Measurements from ENCODE around the gene ZFYVE26.
A peak's percentile ranks its signal among the peaks of the same experiment; 100 is the strongest.
"Not testable (repeated sequence)": the region's sequence is repeated elsewhere in the genome, so short reads cannot be mapped to it uniquely, and the experiment has no call there.

Gene ZFYVE26

GRCh38 chr14:67705211-67705610 lies 111.2 kb downstream of the ZFYVE26 start:
- Histone ChIP-seq H3K79me2 (ENCODE audit: insufficient read depth, low read depth) (no peaks in the 10 kb centered on the region), H3K4me1 (ENCODE audit: low read depth, poor library complexity, severe bottlenecking) (no peaks in the 10 kb centered on the region), H3K4me2 (no peak overlapping the region), H3K27ac (no peak overlapping the region), H3K9ac (no peak overlapping the region), H3K4me3 (IDR thresholded peaks at IDR 0.05; ENCODE audit: insufficient read depth, low read depth, low read length) (no peak overlapping the region), H3K36me3 (ENCODE audit: insufficient read depth) (no peaks in the 10 kb centered on the region), H4K20me1 (ENCODE audit: insufficient read depth) (no peaks in the 10 kb centered on the region), H3K27me3 (ENCODE audit: insufficient read depth, low read depth) (no peaks in the 10 kb centered on the region), H2AFZ (ENCODE audit: low read depth) (no peak overlapping the region)
- TF ChIP-seq, protein P1, sequence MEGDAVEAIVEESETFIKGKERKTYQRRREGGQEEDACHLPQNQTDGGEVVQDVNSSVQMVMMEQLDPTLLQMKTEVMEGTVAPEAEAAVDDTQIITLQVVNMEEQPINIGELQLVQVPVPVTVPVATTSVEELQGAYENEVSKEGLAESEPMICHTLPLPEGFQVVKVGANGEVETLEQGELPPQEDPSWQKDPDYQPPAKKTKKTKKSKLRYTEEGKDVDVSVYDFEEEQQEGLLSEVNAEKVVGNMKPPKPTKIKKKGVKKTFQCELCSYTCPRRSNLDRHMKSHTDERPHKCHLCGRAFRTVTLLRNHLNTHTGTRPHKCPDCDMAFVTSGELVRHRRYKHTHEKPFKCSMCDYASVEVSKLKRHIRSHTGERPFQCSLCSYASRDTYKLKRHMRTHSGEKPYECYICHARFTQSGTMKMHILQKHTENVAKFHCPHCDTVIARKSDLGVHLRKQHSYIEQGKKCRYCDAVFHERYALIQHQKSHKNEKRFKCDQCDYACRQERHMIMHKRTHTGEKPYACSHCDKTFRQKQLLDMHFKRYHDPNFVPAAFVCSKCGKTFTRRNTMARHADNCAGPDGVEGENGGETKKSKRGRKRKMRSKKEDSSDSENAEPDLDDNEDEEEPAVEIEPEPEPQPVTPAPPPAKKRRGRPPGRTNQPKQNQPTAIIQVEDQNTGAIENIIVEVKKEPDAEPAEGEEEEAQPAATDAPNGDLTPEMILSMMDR (conservative IDR thresholded peaks at IDR 0.05; ENCODE audit: low read depth, low read length) = no peak

DNA sequence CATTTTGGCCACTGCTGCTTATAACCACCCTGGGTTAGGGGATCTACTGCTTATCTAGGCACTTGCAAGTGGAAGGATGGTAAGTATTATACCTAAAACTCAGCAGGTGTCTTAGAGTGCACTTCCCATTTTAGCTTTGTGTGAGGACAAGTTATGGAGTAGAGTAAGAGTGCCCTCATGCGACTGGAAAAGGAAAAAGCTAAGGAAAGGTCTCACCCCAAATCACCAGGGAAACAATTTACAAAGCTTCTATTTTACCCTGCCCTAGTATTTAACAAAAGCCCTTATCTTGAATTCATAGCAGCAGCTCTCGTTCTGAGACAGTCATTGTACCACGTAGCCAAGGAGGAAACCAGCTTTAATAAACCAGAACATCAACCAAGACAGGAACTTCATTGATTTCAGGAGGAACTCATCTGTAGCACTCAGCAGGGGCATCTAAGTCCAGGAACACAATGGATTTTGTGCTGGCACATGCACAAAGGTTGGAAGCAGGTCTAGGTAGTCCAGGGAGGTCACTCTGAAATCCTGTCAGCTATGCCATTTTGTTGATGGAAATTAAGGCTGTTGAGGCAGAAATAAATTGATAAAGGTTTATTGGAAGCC lies 111.8 kb downstream of the ZFYVE26 start:
- Histone ChIP-seq H3K36me3 (ENCODE audit: insufficient read depth) (no peaks in the 10 kb centered on the region), H4K20me1 (ENCODE audit: insufficient read depth) (no peaks in the 10 kb centered on the region), H2AFZ (ENCODE audit: low read depth) (no peak overlapping the region), H3K27ac (no peak overlapping the region), H3K4me2 (no peak overlapping the region), H3K4me3 (IDR thresholded peaks at IDR 0.05; ENCODE audit: insufficient read depth, low read depth, low read length) (no peak overlapping the region), H3K27me3 (ENCODE audit: insufficient read depth, low read depth) (no peaks in the 10 kb centered on the region), H3K9ac (no peak overlapping the region), H3K79me2 (ENCODE audit: insufficient read depth, low read depth) (no peaks in the 10 kb centered on the region), H3K4me1 (ENCODE audit: low read depth, poor library complexity, severe bottlenecking) (no peaks in the 10 kb centered on the region)
- TF ChIP-seq, protein P1 (conservative IDR thresholded peaks at IDR 0.05; ENCODE audit: low read depth, low read length) = peak; percentile 60; the same call in 1 of the 2 replicates

- Histone ChIP-seq H3K36me3 (ENCODE audit: insufficient read depth) (no peaks in the 10 kb centered on the region), H3K4me2 (no peak overlapping the region), H3K27me3 (ENCODE audit: insufficient read depth, low read depth) (no peaks in the 10 kb centered on the region), H3K9ac (no peak overlapping the region), H3K4me1 (ENCODE audit: low read depth, poor library complexity, severe bottlenecking) (no peaks in the 10 kb centered on the region), H2AFZ (ENCODE audit: low read depth) (no peak overlapping the region), H3K79me2 (ENCODE audit: insufficient read depth, low read depth) (no peaks in the 10 kb centered on the region), H3K4me3 (IDR thresholded peaks at IDR 0.05; ENCODE audit: insufficient read depth, low read depth, low read length) (no peak overlapping the region), H3K27ac (no peak overlapping the region), H4K20me1 (ENCODE audit: insufficient read depth) (no peaks in the 10 kb centered on the region)
- TF ChIP-seq, protein P1 (conservative IDR thresholded peaks at IDR 0.05; ENCODE audit: low read depth, low read length) = no peak
Observed at GRCh38 chr14:67703997-67704396, 112.4 kb downstream of the ZFYVE26 start.

GRCh38 chr14:67701492-67701891 lies 114.9 kb downstream of the ZFYVE26 start, which contains the start of gene RDH12:
RDH12 (plus strand) TSS chr14:67701886; CDS start chr14:67722643, 20,757 bp downstream.
- H3K9ac ChIP-seq; H3K4me3 ChIP-seq (IDR thresholded peaks at IDR 0.05; ENCODE audit: insufficient read depth, low read depth, low read length); H3K4me1 ChIP-seq (ENCODE audit: low read depth, poor library complexity, severe bottlenecking); H3K4me2 ChIP-seq; H3K27me3 ChIP-seq (ENCODE audit: insufficient read depth, low read depth); H4K20me1 ChIP-seq (ENCODE audit: insufficient read depth); H3K79me2 ChIP-seq (ENCODE audit: insufficient read depth, low read depth); H2AFZ ChIP-seq (ENCODE audit: low read depth); H3K36me3 ChIP-seq (ENCODE audit: insufficient read depth); H3K27ac ChIP-seq: not testable (repeated sequence)

GRCh38 chr14:67698179-67698578 lies 118.2 kb downstream of the ZFYVE26 start:
- Histone ChIP-seq H3K27ac (no peak overlapping the region), H3K4me3 (IDR thresholded peaks at IDR 0.05; ENCODE audit: insufficient read depth, low read depth, low read length) (no peak overlapping the region), H3K4me2 (no peak overlapping the region), H4K20me1 (ENCODE audit: insufficient read depth) (no peaks in the 10 kb centered on the region), H2AFZ (ENCODE audit: low read depth) (no peak overlapping the region), H3K9ac (no peak overlapping the region), H3K4me1 (ENCODE audit: low read depth, poor library complexity, severe bottlenecking) (peaks cover 5% of the 10 kb centered on the region), H3K27me3 (ENCODE audit: insufficient read depth, low read depth) (no peaks in the 10 kb centered on the region), H3K36me3 (ENCODE audit: insufficient read depth) (no peaks in the 10 kb centered on the region), H3K79me2 (ENCODE audit: insufficient read depth, low read depth) (no peaks in the 10 kb centered on the region)
- TF ChIP-seq, protein P1 (conservative IDR thresholded peaks at IDR 0.05; ENCODE audit: low read depth, low read length) = no peak
